A549 (cell line): Measurements from ENCODE around the gene TUBB1.

Source experiments
- CTCF ChIP-seq: fragments of >200 bp; sonication (Bioruptor Twin); formaldehyde crosslinking; IDR thresholded peaks from 3 replicates; pipeline ENCODE4 v1.5.1; 2016
- HMGXB4 ChIP-seq: fragments of 250-450 bp; sonication (Bioruptor Pico); IDR thresholded peaks from 2 replicates; pipeline ENCODE4 v1.5.0; 2021; ENCODE audit warnings: mild to moderate bottlenecking, moderate library complexity, borderline replicate concordance
- NR3C1 ChIP-seq: fragments of >200 bp; sonication (Bioruptor Twin); formaldehyde crosslinking; IDR thresholded peaks from 3 replicates; pipeline ENCODE4 v1.6.1; 2017
- POLR2A ChIP-seq: IDR thresholded peaks from 2 replicates; pipeline ENCODE4 v1.6.1; 2012; ENCODE audit warnings: mild to moderate bottlenecking, low read length
- REST ChIP-seq: fragments of 200-600 bp; sonication (generic); IDR thresholded peaks from 2 replicates; pipeline ENCODE4 v1.6.1; 2016; ENCODE audit warnings: antibody characterized with exemption, mild to moderate bottlenecking, moderate library complexity

GRCh38 chr20:59022754-59023153 is 3.5 kb downstream of the TUBB1 start:
- TF ChIP-seq CTCF = no peak
- TF ChIP-seq HMGXB4 (CRISPR knock-in tag) = no peak
- TF ChIP-seq REST = no peak
- TF ChIP-seq POLR2A = no peak
- TF ChIP-seq NR3C1 = no peak
